OCI-LY7 (cell line): ENCODE measurements around the gene ZCCHC8. TPM values are rescaled to one million over a fixed set of nuclear protein-coding genes. Genes with fewer than 3 reads are reported as not detected.
"Not testable (repeated sequence)": the region's sequence is repeated elsewhere in the genome, so short reads cannot be mapped to it uniquely, and the experiment has no call there.

Source experiments
- BruUV-seq: library from RNA; stranded (reverse); fragments of 400-500 nt; replicated peaks from 2 replicates; lab custom pipeline; 2021; lab: Mats Ljungman, UMichigan
- CTCF ChIA-PET: fragments of 300-600 bp; sonication (Branson Sonifier 250); formaldehyde crosslinking; loops from one replicate; lab custom pipeline; 2022; ENCODE audit warnings: antibody characterized with exemption; ENCODE audit not compliant: unreplicated experiment; lab: Charles Lee
- POLR2A ChIA-PET: fragments of 300-600 bp; sonication (Branson Sonifier 250); formaldehyde crosslinking; loops from one replicate; lab custom pipeline; 2022; ENCODE audit warnings: antibody characterized with exemption; lab: Charles Lee
- DNase-seq: peaks from one replicate; pipeline ENCODE4 v3.0.0-alpha.2; 2015; ENCODE audit warnings: low spot score
- H2AFZ ChIP-seq: fragments of 200-600 bp; sonication (generic), shearing (Covaris generic); 2 replicates; pipeline ENCODE4 v1.6.1; 2014; ENCODE audit warnings: mild to moderate bottlenecking, antibody characterized with exemption, low read length, moderate library complexity
- H3K27ac ChIP-seq: fragments of 200-600 bp; sonication (generic); 2 replicates; pipeline ENCODE4 v1.5.1; 2014; ENCODE audit warnings: mixed run types, low read depth, mild to moderate bottlenecking, moderate library complexity, low read length, inconsistent platforms; ENCODE audit not compliant: poor library complexity, severe bottlenecking
- H3K36me3 ChIP-seq: fragments of 200-600 bp; sonication (generic); 2 replicates; pipeline ENCODE4 v1.6.1; 2014; ENCODE audit warnings: mild to moderate bottlenecking, antibody characterized with exemption, low read length, moderate library complexity, mixed read lengths; ENCODE audit not compliant: insufficient read depth
- H3K4me1 ChIP-seq: fragments of 200-600 bp; sonication (generic); 2 replicates; pipeline ENCODE4 v1.5.1; 2014; ENCODE audit warnings: mild to moderate bottlenecking, low read length; ENCODE audit not compliant: insufficient read depth, poor library complexity, severe bottlenecking
- H3K4me2 ChIP-seq: fragments of 200-600 bp; sonication (generic); 2 replicates; pipeline ENCODE4 v1.6.1; 2014; ENCODE audit warnings: mild to moderate bottlenecking, low read length
- H3K4me3 ChIP-seq: fragments of 200-600 bp; sonication (generic); 2 replicates; pipeline ENCODE4 v1.5.1; 2014; ENCODE audit warnings: mild to moderate bottlenecking, low read depth, low read length; ENCODE audit not compliant: poor library complexity, severe bottlenecking
- H3K79me2 ChIP-seq: fragments of 200-600 bp; sonication (generic); 2 replicates; pipeline ENCODE4 v1.6.1; 2016; ENCODE audit warnings: low read depth, mild to moderate bottlenecking, low read length, moderate library complexity, mixed read lengths; ENCODE audit not compliant: insufficient read depth
- H3K9me2 ChIP-seq: fragments of 200-600 bp; sonication (generic); 2 replicates; pipeline ENCODE4 v1.6.1; 2016; ENCODE audit warnings: mild to moderate bottlenecking, low read length, mixed read lengths; ENCODE audit not compliant: insufficient read depth
- H3K9me3 ChIP-seq: fragments of 200-600 bp; sonication (generic); 2 replicates; pipeline ENCODE4 v1.6.1; 2014; ENCODE audit warnings: mild to moderate bottlenecking, mixed run types, low read length, mixed read lengths
- H4K20me1 ChIP-seq: fragments of 200-600 bp; sonication (generic); 2 replicates; pipeline ENCODE4 v1.6.1; 2014; ENCODE audit warnings: mild to moderate bottlenecking, antibody characterized with exemption, low read length, moderate library complexity, mixed read lengths; ENCODE audit not compliant: insufficient read depth
- EZH2phosphoT487 ChIP-seq: fragments of 200-600 bp; sonication (generic); IDR thresholded peaks from 2 replicates; pipeline ENCODE4 v1.6.1; 2018; ENCODE audit warnings: low read depth, borderline replicate concordance, mild to moderate bottlenecking, mixed run types, antibody characterized with exemption, low read length, moderate library complexity, mixed read lengths
- intact Hi-C: fragments of 100-400 bp; cut with micrococcal nuclease; formaldehyde crosslinking; loops from one replicate; pipeline ENCODE4 v1.10.0; 2022; ENCODE audit not compliant: unreplicated experiment
- total RNA-seq, 2 experiments: library from RNA; depleted of rRNA in 1 of 2; stranded (reverse); fragments of >200 nt in 1 of 2; shearing (Covaris generic) in 1 of 2; gene quantifications; 2 replicates each; pipeline ENCODE4 v1.2.3, GENCODE V29; 2014 to 2022
- TF ChIP-seq, protein P1 (sequence below): fragments of 200-600 bp; sonication (generic); conservative IDR thresholded peaks from 2 replicates; pipeline ENCODE4 v1.5.1; 2014; ENCODE audit warnings: mild to moderate bottlenecking, antibody characterized with exemption, low read length, moderate library complexity, mixed read lengths

ZCCHC8 gene
- total RNA-seq, 2 experiments from 2014 or later = 46.9 to 68.6 TPM

- Histone ChIP-seq H3K4me1 (peaks cover 37% of the 10 kb centered on the region), H2AFZ (no peak overlapping the region), H4K20me1 (peaks cover 5% of the 10 kb centered on the region; the same call in 1 of the 2 replicates), H3K79me2 (peaks cover 89% of the 10 kb centered on the region), H3K9me2 (no peaks in the 10 kb centered on the region), H3K27ac (no peak overlapping the region), H3K36me3 (peaks cover 78% of the 10 kb centered on the region), H3K4me2 (no peak overlapping the region), H3K4me3 (no peak overlapping the region), H3K9me3 (no peaks in the 10 kb centered on the region)
- DNase-seq = no peak
- ChIA-PET CTCF (no interaction called here), POLR2A (interaction anchor here (0.6 to 1.1 kb wide), 2 partner anchors 8 to 67 kb away, joined by 3 to 4 read pairs; no protein-coding TSS in a partner anchor)
- TF ChIP-seq, protein P1, sequence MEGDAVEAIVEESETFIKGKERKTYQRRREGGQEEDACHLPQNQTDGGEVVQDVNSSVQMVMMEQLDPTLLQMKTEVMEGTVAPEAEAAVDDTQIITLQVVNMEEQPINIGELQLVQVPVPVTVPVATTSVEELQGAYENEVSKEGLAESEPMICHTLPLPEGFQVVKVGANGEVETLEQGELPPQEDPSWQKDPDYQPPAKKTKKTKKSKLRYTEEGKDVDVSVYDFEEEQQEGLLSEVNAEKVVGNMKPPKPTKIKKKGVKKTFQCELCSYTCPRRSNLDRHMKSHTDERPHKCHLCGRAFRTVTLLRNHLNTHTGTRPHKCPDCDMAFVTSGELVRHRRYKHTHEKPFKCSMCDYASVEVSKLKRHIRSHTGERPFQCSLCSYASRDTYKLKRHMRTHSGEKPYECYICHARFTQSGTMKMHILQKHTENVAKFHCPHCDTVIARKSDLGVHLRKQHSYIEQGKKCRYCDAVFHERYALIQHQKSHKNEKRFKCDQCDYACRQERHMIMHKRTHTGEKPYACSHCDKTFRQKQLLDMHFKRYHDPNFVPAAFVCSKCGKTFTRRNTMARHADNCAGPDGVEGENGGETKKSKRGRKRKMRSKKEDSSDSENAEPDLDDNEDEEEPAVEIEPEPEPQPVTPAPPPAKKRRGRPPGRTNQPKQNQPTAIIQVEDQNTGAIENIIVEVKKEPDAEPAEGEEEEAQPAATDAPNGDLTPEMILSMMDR = no peak
- TF ChIP-seq EZH2phosphoT487 = no peak
- intact Hi-C loops = no loop called here
- no TSS peak for BruUV-seq
Measured at GRCh38 chr12:122495258-122495657, 5.5 kb downstream of the ZCCHC8 start.

- H4K20me1 ChIP-seq, H3K27ac ChIP-seq, intact Hi-C loops, H3K4me2 ChIP-seq, H3K4me3 ChIP-seq, BruUV-seq, DNase-seq, H3K9me2 ChIP-seq, H3K9me3 ChIP-seq, CTCF ChIA-PET, H2AFZ ChIP-seq: not testable (repeated sequence)
- Histone ChIP-seq H3K36me3 (peaks cover 91% of the 10 kb centered on the region), H3K79me2 (peaks cover 78% of the 10 kb centered on the region), H3K4me1 (peaks cover 36% of the 10 kb centered on the region)
- POLR2A ChIA-PET = interaction anchor here (0.9 kb wide), 1 partner anchor 10 kb away, joined by 3 read pairs; no protein-coding TSS in a partner anchor
Measured at GRCh38 chr12:122493222-122493621, 7.5 kb downstream of the ZCCHC8 start.

DNA sequence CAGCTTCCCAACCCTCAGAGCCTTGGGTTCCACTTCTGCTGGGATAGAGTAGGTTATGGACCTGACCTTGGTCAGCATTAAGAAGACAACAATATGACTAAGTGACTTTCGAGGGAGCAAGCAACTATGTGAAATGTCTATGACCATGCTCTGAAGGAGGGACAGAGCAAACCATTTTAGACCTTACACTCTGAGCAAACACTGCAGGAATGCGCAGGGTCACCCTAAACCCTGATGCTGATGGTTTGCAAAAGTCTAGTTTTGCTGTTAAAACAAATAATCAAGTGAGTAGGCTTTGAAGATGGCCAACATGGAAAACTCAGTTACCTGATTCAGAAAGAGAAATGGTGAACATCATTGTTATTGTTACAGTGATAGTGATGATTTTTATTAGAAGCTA, 8.7 kb downstream of the ZCCHC8 start:
- intact Hi-C loops = no loop called here
- H3K79me2 ChIP-seq = peaks cover 65% of the 10 kb centered on the region
- H3K27ac ChIP-seq = no peak overlapping the region
- no peaks in the 10 kb centered on the region for H3K9me3 ChIP-seq
- ChIA-PET POLR2A (interaction anchor here (0.6 to 1.1 kb wide), 4 partner anchors 8 to 75 kb away, joined by 3 to 6 read pairs (median 4); partner anchors contain the start of gene ZCCHC8), CTCF (no interaction called here)
- H3K4me1 ChIP-seq = peaks cover 24% of the 10 kb centered on the region
- no TSS peak for BruUV-seq
- TF ChIP-seq, protein P1 = no peak
- no peak for TF ChIP-seq EZH2phosphoT487
- DNase-seq = no peak
- no peak overlapping the region for H3K4me3 ChIP-seq
- no peaks in the 10 kb centered on the region for H4K20me1 ChIP-seq
- H3K36me3 ChIP-seq = peaks cover 91% of the 10 kb centered on the region
- H3K9me2 ChIP-seq = no peaks in the 10 kb centered on the region
- H2AFZ ChIP-seq = no peak overlapping the region
- no peak overlapping the region for H3K4me2 ChIP-seq
